HepG2 (cell line): ENCODE results near the gene TBRG1.

ENCODE experiments used
- CTCF ChIP-seq: sonication (generic); formaldehyde crosslinking; IDR thresholded peaks from 2 replicates; pipeline ENCODE4 v1.5.0; 2020; ENCODE audit warnings: mild to moderate bottlenecking, missing genetic modification reagents, moderate library complexity
- MAFF ChIP-seq: IDR thresholded peaks from 2 replicates; pipeline ENCODE4 v1.6.1; 2011; ENCODE audit warnings: low read depth, low read length, improper control_type of control experiment
- NFE2L1 ChIP-seq: sonication (generic); formaldehyde crosslinking; IDR thresholded peaks from 2 replicates; pipeline ENCODE4 v1.4.0; 2020; ENCODE audit warnings: missing genetic modification reagents, mild to moderate bottlenecking, borderline replicate concordance
- RBM22 ChIP-seq: fragments of 200-400 bp; formaldehyde crosslinking; optimal IDR thresholded peaks from 2 replicates; pipeline ENCODE3; 2017; ENCODE audit warnings: mild to moderate bottlenecking, low read length, moderate library complexity
- RBM39 ChIP-seq: fragments of 200-400 bp; formaldehyde crosslinking; IDR thresholded peaks from one replicate; pipeline ENCODE4 v1.6.1; 2018; ENCODE audit warnings: antibody characterized with exemption, mild to moderate bottlenecking, low read depth, low read length; ENCODE audit not compliant: poor library complexity, severe bottlenecking
- ZBTB20 ChIP-seq: sonication (generic); formaldehyde crosslinking; IDR thresholded peaks from 2 replicates; pipeline ENCODE4 v1.8.1; 2023; ENCODE audit warnings: missing genetic modification reagents, low read depth, mild to moderate bottlenecking, borderline replicate concordance
- ZNF816 ChIP-seq: sonication (generic); formaldehyde crosslinking; IDR thresholded peaks from 2 replicates; pipeline ENCODE4 v1.8.0; 2022; ENCODE audit warnings: missing genetic modification reagents, mild to moderate bottlenecking, borderline replicate concordance
- TF ChIP-seq, protein P1 (sequence below): sonication (generic); formaldehyde crosslinking; IDR thresholded peaks from 2 replicates; pipeline ENCODE4 v1.4.0; 2020; ENCODE audit warnings: missing genetic modification reagents, mild to moderate bottlenecking, borderline replicate concordance

- TF ChIP-seq ZBTB20 (CRISPR knock-in tag) (no peak), RBM39 (no peak), NFE2L1 (CRISPR knock-in tag) (no peak), ZNF816 (CRISPR knock-in tag) (no peak), CTCF (no peak), MAFF (no peak), RBM22 (no peak)
- TF ChIP-seq, protein P1, sequence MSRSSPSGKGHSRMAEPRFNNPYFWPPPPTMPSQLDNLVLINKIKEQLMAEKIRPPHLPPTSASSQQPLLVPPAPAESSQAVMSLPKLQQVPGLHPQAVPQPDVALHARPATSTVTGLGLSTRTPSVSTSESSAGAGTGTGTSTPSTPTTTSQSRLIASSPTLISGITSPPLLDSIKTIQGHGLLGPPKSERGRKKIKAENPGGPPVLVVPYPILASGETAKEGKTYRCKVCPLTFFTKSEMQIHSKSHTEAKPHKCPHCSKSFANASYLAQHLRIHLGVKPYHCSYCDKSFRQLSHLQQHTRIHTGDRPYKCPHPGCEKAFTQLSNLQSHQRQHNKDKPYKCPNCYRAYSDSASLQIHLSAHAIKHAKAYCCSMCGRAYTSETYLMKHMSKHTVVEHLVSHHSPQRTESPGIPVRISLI (CRISPR knock-in tag) = no peak
These were observed 3.8 kb upstream of the TBRG1 start for GRCh38 chr11:124618863-124619262.
